BLaER1 (cell line): ENCODE measurements around the gene IL4I1.
A peak's percentile ranks its signal among the peaks of the same experiment; 100 is the strongest.
"Not testable (repeated sequence)": the region's sequence is repeated elsewhere in the genome, so short reads cannot be mapped to it uniquely, and the experiment has no call there.

ENCODE experiments used
- H3K27ac ChIP-seq: shearing (Covaris generic); formaldehyde crosslinking; 2 replicates; pipeline ENCODE4 v1.8.1; 2022
- H3K27me3 ChIP-seq: shearing (Covaris generic); formaldehyde crosslinking; 2 replicates; pipeline ENCODE4 v1.8.1; 2022
- H3K36me3 ChIP-seq: shearing (Covaris generic); formaldehyde crosslinking; 2 replicates; pipeline ENCODE4 v1.8.1; 2022
- H3K4me1 ChIP-seq: shearing (Covaris generic); formaldehyde crosslinking; 2 replicates; pipeline ENCODE4 v1.8.1; 2022
- H3K4me2 ChIP-seq: shearing (Covaris generic); formaldehyde crosslinking; 2 replicates; pipeline ENCODE4 v1.8.1; 2022
- H3K4me3 ChIP-seq: shearing (Covaris generic); formaldehyde crosslinking; 2 replicates; pipeline ENCODE4 v1.8.1; 2022
- H3K9ac ChIP-seq: shearing (Covaris generic); formaldehyde crosslinking; 2 replicates; pipeline ENCODE4 v1.8.1; 2022
- H3K9me3 ChIP-seq: shearing (Covaris generic); formaldehyde crosslinking; 2 replicates; pipeline ENCODE4 v1.8.1; 2022
- H4K20me1 ChIP-seq: shearing (Covaris generic); formaldehyde crosslinking; 2 replicates; pipeline ENCODE4 v1.8.1; 2022
- Cebpa-rat ChIP-seq: shearing (Covaris generic); IDR thresholded peaks from 2 replicates; pipeline ENCODE4 v1.8.1; 2022

The IL4I1 gene

GRCh38 chr19:49932041-49932451 lies 35.4 kb upstream of the IL4I1 start:
- Histone ChIP-seq H3K36me3 (peaks cover 42% of the 10 kb centered on the region), H4K20me1 (peaks cover 64% of the 10 kb centered on the region), H3K4me2 (peak overlapping the region; percentile 77), H3K27me3 (no peaks in the 10 kb centered on the region), H3K27ac (no peak overlapping the region), H3K9me3 (no peaks in the 10 kb centered on the region), H3K9ac (no peak overlapping the region), H3K4me1 (peaks cover 43% of the 10 kb centered on the region), H3K4me3 (peak overlapping the region; percentile 83; the same call in 1 of the 2 replicates)
- no peak for TF ChIP-seq Cebpa-rat

DNA sequence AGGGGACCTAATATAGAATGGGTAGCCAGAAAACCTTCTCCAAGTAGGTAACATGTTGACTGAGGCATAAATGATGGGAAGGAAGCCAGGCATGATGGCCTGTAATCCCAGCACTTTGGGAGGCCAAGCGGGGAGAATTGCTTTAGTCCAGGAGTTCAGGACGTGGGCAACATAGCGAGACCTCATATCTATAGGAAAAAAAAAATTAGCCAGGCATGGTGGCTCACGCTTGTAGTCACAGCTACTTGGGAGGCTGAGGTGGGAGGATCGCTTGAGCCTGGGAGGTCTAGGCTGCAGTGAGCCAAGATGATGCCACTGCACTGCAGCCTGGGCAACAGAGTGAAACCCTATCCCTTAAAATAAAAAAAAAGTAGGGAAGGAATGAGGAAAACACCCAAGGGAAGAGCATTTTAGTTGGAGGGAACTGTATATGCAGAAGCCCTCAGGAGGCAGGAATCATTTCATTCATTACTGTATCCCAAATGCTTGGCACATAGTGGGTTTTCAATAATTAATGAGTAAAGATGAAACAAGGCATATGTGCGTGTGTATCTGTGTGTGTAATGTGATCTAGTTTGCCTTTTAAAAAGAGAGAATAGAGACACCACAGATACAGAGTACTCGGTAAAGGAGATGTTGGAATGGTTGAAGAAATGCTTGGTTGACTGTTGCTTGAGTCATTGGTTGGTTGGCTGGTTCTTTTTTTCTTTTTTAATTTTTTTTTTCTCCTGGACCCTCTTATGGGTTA lies 34.8 kb upstream of the IL4I1 start:
- Histone ChIP-seq H3K4me1 (peaks cover 48% of the 10 kb centered on the region), H3K4me3 (peak overlapping the region; percentile 83; the same call in 1 of the 2 replicates), H3K9me3 (no peaks in the 10 kb centered on the region), H3K9ac (no peak overlapping the region), H3K4me2 (peak overlapping the region; percentile 77), H3K27ac (no peak overlapping the region), H4K20me1 (peaks cover 64% of the 10 kb centered on the region), H3K36me3 (peaks cover 47% of the 10 kb centered on the region), H3K27me3 (no peaks in the 10 kb centered on the region)
- no peak for TF ChIP-seq Cebpa-rat

GRCh38 chr19:49930483-49931011 lies 33.9 kb upstream of the IL4I1 start:
- Histone ChIP-seq H3K9ac (peak overlapping the region; percentile 67; the same call in 1 of the 2 replicates), H3K4me1 (peaks cover 58% of the 10 kb centered on the region), H4K20me1 (peaks cover 66% of the 10 kb centered on the region), H3K27ac (peak overlapping the region; percentile 99; the same call in 1 of the 2 replicates), H3K36me3 (peaks cover 56% of the 10 kb centered on the region), H3K4me2 (peak overlapping the region; percentile 77), H3K9me3 (no peaks in the 10 kb centered on the region), H3K27me3 (no peaks in the 10 kb centered on the region), H3K4me3 (peak overlapping the region; percentile 83)
- no peak for TF ChIP-seq Cebpa-rat

GRCh38 chr19:49929611-49930482 lies 33.2 kb upstream of the IL4I1 start:
- Histone ChIP-seq H3K9ac (peak overlapping the region; percentile 98), H3K36me3 (peaks cover 62% of the 10 kb centered on the region), H3K27ac (peak overlapping the region; percentile 99), H3K4me1 (peaks cover 65% of the 10 kb centered on the region), H3K4me3 (peak overlapping the region; percentile 83), H4K20me1 (peaks cover 71% of the 10 kb centered on the region), H3K9me3 (no peaks in the 10 kb centered on the region), H3K4me2 (peak overlapping the region; percentile 98), H3K27me3 (no peaks in the 10 kb centered on the region)
- no peak for TF ChIP-seq Cebpa-rat

DNA sequence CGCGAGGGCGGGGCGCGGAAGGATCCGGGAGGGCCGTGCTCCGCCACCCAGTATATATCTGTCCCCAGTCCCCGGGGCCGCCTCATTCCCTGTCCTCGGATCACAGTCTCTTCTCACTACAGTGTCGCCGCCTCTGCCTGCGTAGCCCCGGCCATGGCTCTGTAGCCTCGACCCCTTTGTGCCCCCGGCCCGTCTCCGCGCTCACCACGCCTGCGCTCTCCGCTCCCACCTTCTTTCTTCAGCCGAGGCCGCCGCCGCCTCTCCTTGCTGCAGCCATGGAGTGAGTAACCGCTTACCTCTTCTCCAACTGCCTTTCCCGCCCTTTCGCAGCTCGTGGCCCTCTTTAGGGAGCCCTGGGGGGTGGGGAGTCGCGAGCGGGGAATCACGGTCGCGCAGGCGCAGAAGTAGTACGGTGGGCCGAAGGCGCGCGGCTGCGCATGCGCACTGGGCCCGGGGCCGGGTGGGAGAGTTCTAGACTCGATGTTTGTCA lies 32.5 kb upstream of the IL4I1 start, which contains the start of the genes ATF5 and NUP62:
Gene ATF5, plus strand, starts transcription at position 85 of the 490 bp plus-strand sequence. CDS start 1,646 bp downstream, outside the sequence.
Gene NUP62, minus strand, starts transcription at position 384 of the 490 bp plus-strand sequence. CDS start 19,697 bp downstream, outside the sequence.
- no peaks in the 10 kb centered on the region for H3K9me3 ChIP-seq
- peaks cover 69% of the 10 kb centered on the region for H3K36me3 ChIP-seq
- H3K4me3 ChIP-seq: peak within 1 kb of the TSS; percentile 83
- H3K27me3 ChIP-seq: no peaks in the 10 kb centered on the region
- peak within 1 kb of the TSS; percentile 98 for H3K9ac ChIP-seq
- H3K4me1 ChIP-seq: peaks cover 71% of the 10 kb centered on the region
- peak within 1 kb of the TSS; percentile 98 for H3K4me2 ChIP-seq
- H4K20me1 ChIP-seq: peaks cover 75% of the 10 kb centered on the region
- no peak for TF ChIP-seq Cebpa-rat
- H3K27ac ChIP-seq: peak within 1 kb of the TSS; percentile 99

DNA sequence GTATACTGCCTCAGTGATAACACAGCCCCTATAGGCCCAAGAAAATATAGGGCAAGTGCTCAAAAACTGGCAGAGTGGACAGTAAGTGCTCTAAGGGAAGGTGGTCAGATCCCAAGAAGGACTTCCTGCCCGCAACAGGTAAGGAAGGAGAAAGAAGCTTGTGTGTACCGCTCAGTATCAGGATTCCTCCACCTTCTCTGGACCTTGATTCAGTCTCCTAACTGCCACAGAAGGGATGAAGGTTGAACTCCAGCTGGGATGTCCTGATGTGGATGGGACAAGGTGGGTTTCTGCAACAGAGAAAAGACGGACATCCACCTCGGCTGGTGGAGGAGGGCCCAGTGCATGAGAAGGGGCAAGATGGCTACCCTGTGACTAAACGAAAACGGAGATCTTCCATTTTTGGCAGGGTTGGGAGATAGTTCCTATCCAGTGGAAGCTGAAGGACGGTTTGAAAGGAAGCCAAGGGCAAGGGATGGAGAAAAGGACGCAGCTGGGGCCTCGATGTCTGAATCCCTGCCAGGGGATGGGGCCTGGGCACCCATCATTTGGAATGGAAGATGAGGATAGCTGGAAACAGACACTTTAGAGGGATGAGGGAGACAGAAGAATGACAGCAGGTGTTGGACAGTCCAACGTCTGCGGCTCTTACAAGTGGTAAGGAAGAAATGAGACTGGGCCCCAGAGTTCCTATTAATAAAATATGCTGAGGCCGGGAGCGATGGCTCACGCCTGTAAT lies 31.0 kb upstream of the IL4I1 start:
- no peaks in the 10 kb centered on the region for H3K27me3 ChIP-seq
- H3K4me3 ChIP-seq: peak overlapping the region; percentile 83
- peaks cover 71% of the 10 kb centered on the region for H3K36me3 ChIP-seq
- peaks cover 78% of the 10 kb centered on the region for H4K20me1 ChIP-seq
- H3K9ac ChIP-seq: peak overlapping the region; percentile 98
- no peak for TF ChIP-seq Cebpa-rat
- peak overlapping the region; percentile 98 for H3K4me2 ChIP-seq
- peak overlapping the region; percentile 99 for H3K27ac ChIP-seq
- peaks cover 77% of the 10 kb centered on the region for H3K4me1 ChIP-seq
- H3K9me3 ChIP-seq: no peaks in the 10 kb centered on the region

GRCh38 chr19:49926515-49926914 lies 29.8 kb upstream of the IL4I1 start:
- Histone ChIP-seq H3K4me1 (peaks cover 80% of the 10 kb centered on the region), H4K20me1 (peaks cover 80% of the 10 kb centered on the region), H3K27me3 (no peaks in the 10 kb centered on the region), H3K9me3 (no peaks in the 10 kb centered on the region), H3K4me3 (no peak overlapping the region; the same call in 1 of the 2 replicates), H3K36me3 (peaks cover 75% of the 10 kb centered on the region), H3K9ac (no peak overlapping the region), H3K4me2 (peak overlapping the region; percentile 98), H3K27ac (no peak overlapping the region)
- no peak for TF ChIP-seq Cebpa-rat

- Histone ChIP-seq H3K9me3 (no peaks in the 10 kb centered on the region), H3K27me3 (no peaks in the 10 kb centered on the region), H3K4me1 (peaks cover 80% of the 10 kb centered on the region), H3K4me2 (peak overlapping the region; percentile 98), H3K4me3 (0 out of 2 replicates have a peak overlapping the region, but pooled peaks have one; percentile 41), H3K27ac (peak overlapping the region; percentile 87; the same call in 1 of the 2 replicates), H4K20me1 (peaks cover 80% of the 10 kb centered on the region), H3K9ac (peak overlapping the region; percentile 70; the same call in 1 of the 2 replicates), H3K36me3 (peaks cover 75% of the 10 kb centered on the region)
- TF ChIP-seq Cebpa-rat: no peak
Observed at GRCh38 chr19:49925486-49925885, 28.8 kb upstream of the IL4I1 start.

GRCh38 chr19:49924881-49925210 lies 28.2 kb upstream of the IL4I1 start:
- peaks cover 84% of the 10 kb centered on the region for H4K20me1 ChIP-seq
- H3K36me3 ChIP-seq: peaks cover 80% of the 10 kb centered on the region
- peak overlapping the region; percentile 87 for H3K27ac ChIP-seq
- H3K4me1 ChIP-seq: peaks cover 83% of the 10 kb centered on the region
- not testable (repeated sequence) for H3K9me3 ChIP-seq, H3K27me3 ChIP-seq
- peak overlapping the region; percentile 98 for H3K4me2 ChIP-seq
- H3K9ac ChIP-seq: peak overlapping the region; percentile 70
- H3K4me3 ChIP-seq: peak overlapping the region; percentile 41
